MM.1S (cell line): ENCODE measurements around the gene TRIL.

Experiments
- DNase-seq: peaks from one replicate; pipeline ENCODE4 v3.0.0-alpha.2; 2015
- H2AFZ ChIP-seq: fragments of 300-600 bp; sonication (generic); 2 replicates; pipeline ENCODE4 v1.6.0; 2016; ENCODE audit warnings: antibody characterized with exemption, low read length
- H3F3A ChIP-seq: fragments of 300-600 bp; sonication (generic); 2 replicates; pipeline ENCODE4 v1.6.1; 2016; ENCODE audit warnings: mild to moderate bottlenecking, antibody characterized with exemption, low read length, moderate library complexity, mixed read lengths; ENCODE audit not compliant: insufficient read depth
- H3K27ac ChIP-seq: fragments of 300-600 bp; sonication (generic); 2 replicates; pipeline ENCODE4 v1.5.1; 2016; ENCODE audit warnings: mild to moderate bottlenecking, low read length
- H3K27me3 ChIP-seq: fragments of 300-600 bp; sonication (generic); replicated peaks from 2 replicates; pipeline ENCODE4 v1.6.0; 2016; ENCODE audit warnings: low read length; ENCODE audit not compliant: insufficient read depth
- H3K36me3 ChIP-seq: fragments of 300-600 bp; sonication (generic); replicated peaks from 2 replicates; pipeline ENCODE4 v1.6.1; 2016; ENCODE audit warnings: mild to moderate bottlenecking, low read length, mixed read lengths; ENCODE audit not compliant: insufficient read depth
- H3K4me1 ChIP-seq: fragments of 300-600 bp; sonication (generic); 2 replicates; pipeline ENCODE4 v1.6.1; 2016; ENCODE audit warnings: low read length, mixed read lengths
- H3K4me2 ChIP-seq: fragments of 300-600 bp; sonication (generic); 2 replicates; pipeline ENCODE4 v1.6.0; 2016; ENCODE audit warnings: low read depth, low read length
- H3K4me3 ChIP-seq: fragments of 300-600 bp; sonication (generic); 2 replicates; pipeline ENCODE4 v1.5.1; 2016; ENCODE audit warnings: low read length, mixed read lengths
- H3K79me2 ChIP-seq: fragments of 300-600 bp; sonication (generic); 2 replicates; pipeline ENCODE4 v1.6.1; 2016; ENCODE audit warnings: mixed run types, low read length, mixed read lengths
- H3K9ac ChIP-seq: fragments of 300-600 bp; sonication (generic); 2 replicates; pipeline ENCODE4 v1.6.1; 2016; ENCODE audit warnings: low read length, mixed read lengths
- H3K9me2 ChIP-seq: fragments of 300-600 bp; sonication (generic); replicated peaks from 2 replicates; pipeline ENCODE4 v1.6.1; 2016; ENCODE audit warnings: mild to moderate bottlenecking, low read length, mixed read lengths; ENCODE audit not compliant: insufficient read depth
- H3K9me3 ChIP-seq: fragments of 300-600 bp; sonication (generic); replicated peaks from 2 replicates; pipeline ENCODE4 v1.6.1; 2016; ENCODE audit warnings: mild to moderate bottlenecking, low read length, mixed read lengths; ENCODE audit not compliant: insufficient read depth
- H4K20me1 ChIP-seq: fragments of 300-600 bp; sonication (generic); 2 replicates; pipeline ENCODE4 v1.6.1; 2016; ENCODE audit warnings: mild to moderate bottlenecking, low read length, moderate library complexity, mixed read lengths; ENCODE audit not compliant: insufficient read depth
- EZH2 ChIP-seq: fragments of 300-600 bp; sonication (generic); optimal IDR thresholded peaks from 2 replicates; pipeline ENCODE3; 2017; ENCODE audit warnings: low read depth, mild to moderate bottlenecking, antibody characterized with exemption, low read length, mixed read lengths
- EZH2phosphoT487 ChIP-seq: fragments of 300-600 bp; sonication (generic); IDR thresholded peaks from 2 replicates; pipeline ENCODE4 v1.6.1; 2018; ENCODE audit warnings: antibody characterized with exemption, low read length
- TF ChIP-seq, protein P1 (sequence below): fragments of 300-600 bp; sonication (generic); IDR thresholded peaks from 2 replicates; pipeline ENCODE4 v1.5.1; 2016; ENCODE audit warnings: antibody characterized with exemption, low read length, mixed read lengths

Gene TRIL

DNA sequence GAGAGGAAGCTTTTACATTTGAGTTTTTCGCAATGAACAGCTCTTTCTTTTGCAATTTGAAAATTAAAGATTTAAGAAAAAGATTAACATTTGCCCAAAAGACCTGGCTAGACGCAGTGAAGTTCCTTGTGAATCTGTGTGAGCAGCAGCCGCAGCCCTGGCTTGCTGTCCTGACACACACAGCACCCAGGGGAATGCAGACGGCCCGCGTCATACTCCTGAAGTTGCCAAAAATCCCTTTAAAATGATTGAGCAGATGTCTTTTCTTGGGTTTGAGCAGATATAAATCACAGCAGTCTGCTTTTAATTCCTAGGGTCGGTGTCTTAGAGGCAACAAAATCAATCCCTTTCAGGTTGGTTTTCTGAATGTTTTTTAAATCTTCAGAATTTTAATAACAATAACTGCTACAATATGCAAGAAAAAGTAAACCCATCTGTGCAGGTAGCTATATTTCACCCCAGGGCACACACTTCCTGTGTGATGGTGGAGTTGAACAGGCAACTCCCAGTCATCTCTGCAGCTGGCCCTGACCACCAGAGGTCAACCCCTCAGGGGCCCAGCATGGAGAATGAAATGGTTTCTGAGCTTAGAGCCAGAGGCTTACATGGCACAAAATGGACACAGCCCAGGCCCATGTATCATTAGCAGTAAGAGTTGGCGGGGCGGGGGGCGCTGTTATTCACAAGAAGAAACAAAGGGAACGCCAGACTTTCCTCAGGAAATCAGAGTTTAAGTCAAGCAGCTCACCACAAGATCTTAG, 32.2 kb upstream of the TRIL start:
- TF ChIP-seq EZH2 = no peak
- TF ChIP-seq EZH2phosphoT487 = no peak
- TF ChIP-seq, protein P1, sequence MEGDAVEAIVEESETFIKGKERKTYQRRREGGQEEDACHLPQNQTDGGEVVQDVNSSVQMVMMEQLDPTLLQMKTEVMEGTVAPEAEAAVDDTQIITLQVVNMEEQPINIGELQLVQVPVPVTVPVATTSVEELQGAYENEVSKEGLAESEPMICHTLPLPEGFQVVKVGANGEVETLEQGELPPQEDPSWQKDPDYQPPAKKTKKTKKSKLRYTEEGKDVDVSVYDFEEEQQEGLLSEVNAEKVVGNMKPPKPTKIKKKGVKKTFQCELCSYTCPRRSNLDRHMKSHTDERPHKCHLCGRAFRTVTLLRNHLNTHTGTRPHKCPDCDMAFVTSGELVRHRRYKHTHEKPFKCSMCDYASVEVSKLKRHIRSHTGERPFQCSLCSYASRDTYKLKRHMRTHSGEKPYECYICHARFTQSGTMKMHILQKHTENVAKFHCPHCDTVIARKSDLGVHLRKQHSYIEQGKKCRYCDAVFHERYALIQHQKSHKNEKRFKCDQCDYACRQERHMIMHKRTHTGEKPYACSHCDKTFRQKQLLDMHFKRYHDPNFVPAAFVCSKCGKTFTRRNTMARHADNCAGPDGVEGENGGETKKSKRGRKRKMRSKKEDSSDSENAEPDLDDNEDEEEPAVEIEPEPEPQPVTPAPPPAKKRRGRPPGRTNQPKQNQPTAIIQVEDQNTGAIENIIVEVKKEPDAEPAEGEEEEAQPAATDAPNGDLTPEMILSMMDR = no peak
- no peaks in the 10 kb centered on the region for H3K27me3 ChIP-seq
- no peaks in the 10 kb centered on the region for H3F3A ChIP-seq
- H4K20me1 ChIP-seq = no peaks in the 10 kb centered on the region
- no peak overlapping the region for H3K9ac ChIP-seq
- no peak for DNase-seq
- no peaks in the 10 kb centered on the region for H3K79me2 ChIP-seq
- H3K4me2 ChIP-seq = no peak overlapping the region
- H3K36me3 ChIP-seq = no peaks in the 10 kb centered on the region
- no peak overlapping the region for H2AFZ ChIP-seq
- no peak overlapping the region for H3K4me3 ChIP-seq
- no peaks in the 10 kb centered on the region for H3K9me3 ChIP-seq
- no peaks in the 10 kb centered on the region for H3K4me1 ChIP-seq
- no peaks in the 10 kb centered on the region for H3K9me2 ChIP-seq
- H3K27ac ChIP-seq = no peak overlapping the region

DNA sequence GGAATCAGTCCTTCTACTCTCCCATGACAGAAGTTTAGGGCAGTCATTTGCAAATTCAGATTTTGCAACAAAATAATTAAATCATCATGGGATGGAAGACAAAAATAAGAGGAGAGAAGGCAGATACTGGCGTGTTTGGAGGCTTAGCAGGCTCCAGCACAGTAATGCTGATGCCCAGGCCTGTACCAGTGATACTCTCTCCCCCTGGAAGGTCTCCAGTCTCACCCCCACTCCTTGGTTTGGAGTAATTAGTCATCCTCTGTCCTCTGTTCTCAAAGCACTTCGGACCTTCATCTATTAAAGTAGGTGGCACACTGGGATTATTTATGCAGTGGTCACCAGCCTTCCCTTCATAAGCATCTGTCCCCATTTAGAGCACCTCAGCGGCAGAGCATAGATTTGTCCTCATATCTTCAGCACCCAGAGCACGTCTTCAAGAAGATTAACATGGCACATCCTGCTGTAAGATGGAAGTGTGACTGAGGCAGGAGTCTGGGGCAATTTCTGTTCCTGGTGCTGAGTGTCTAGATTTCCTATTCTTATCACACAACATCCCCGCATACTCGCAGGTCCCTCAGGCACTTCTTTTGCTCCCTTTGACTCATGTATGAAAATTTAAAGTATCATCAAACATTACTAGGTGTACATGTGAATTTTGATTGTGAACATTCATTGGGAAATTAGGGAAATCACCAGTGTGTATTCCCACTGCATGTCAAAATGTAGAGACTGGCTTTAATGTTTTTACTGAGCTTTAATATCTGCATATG, 31.3 kb upstream of the TRIL start:
- no peak overlapping the region for H3K4me2 ChIP-seq
- H3K9me2 ChIP-seq = no peaks in the 10 kb centered on the region
- H2AFZ ChIP-seq = no peak overlapping the region
- no peaks in the 10 kb centered on the region for H3K36me3 ChIP-seq
- H3K79me2 ChIP-seq = no peaks in the 10 kb centered on the region
- no peaks in the 10 kb centered on the region for H3K9me3 ChIP-seq
- no peaks in the 10 kb centered on the region for H3K27me3 ChIP-seq
- no peak overlapping the region for H3K4me3 ChIP-seq
- no peaks in the 10 kb centered on the region for H3K4me1 ChIP-seq
- no peak overlapping the region for H3K27ac ChIP-seq
- no peak for DNase-seq
- H3K9ac ChIP-seq = no peak overlapping the region
- no peaks in the 10 kb centered on the region for H3F3A ChIP-seq
- TF ChIP-seq, protein P1 = no peak
- no peaks in the 10 kb centered on the region for H4K20me1 ChIP-seq

DNA sequence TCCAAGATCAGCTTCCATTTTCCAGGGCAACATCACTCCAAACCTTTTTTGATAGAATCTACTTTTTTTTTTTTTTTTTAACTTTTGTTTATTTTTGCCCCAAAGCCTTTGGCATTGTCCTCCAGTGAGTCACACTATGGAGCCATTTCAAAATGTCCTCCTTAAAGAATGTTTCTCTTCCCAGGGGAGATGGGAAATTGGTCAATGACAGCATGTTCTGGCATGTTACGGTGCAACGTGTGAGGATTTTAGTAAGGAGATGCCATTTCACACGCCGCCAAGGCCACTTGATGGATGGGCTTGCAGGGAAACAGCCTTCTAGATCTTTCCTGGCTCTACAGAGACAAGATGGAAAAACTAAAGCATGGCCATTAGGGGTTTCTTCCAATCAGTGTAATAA, 30.7 kb upstream of the TRIL start:
- H3K27me3 ChIP-seq = no peaks in the 10 kb centered on the region
- H3K36me3 ChIP-seq = no peaks in the 10 kb centered on the region
- H2AFZ ChIP-seq = no peak overlapping the region
- no peak overlapping the region for H3K4me2 ChIP-seq
- no peaks in the 10 kb centered on the region for H3K4me1 ChIP-seq
- H3F3A ChIP-seq = no peaks in the 10 kb centered on the region
- no peak for DNase-seq
- no peak overlapping the region for H3K9ac ChIP-seq
- H3K9me3 ChIP-seq = no peaks in the 10 kb centered on the region
- TF ChIP-seq, protein P1 = no peak
- TF ChIP-seq EZH2 = no peak
- TF ChIP-seq EZH2phosphoT487 = no peak
- H3K79me2 ChIP-seq = no peaks in the 10 kb centered on the region
- no peaks in the 10 kb centered on the region for H4K20me1 ChIP-seq
- no peak overlapping the region for H3K4me3 ChIP-seq
- H3K9me2 ChIP-seq = no peaks in the 10 kb centered on the region
- H3K27ac ChIP-seq = no peak overlapping the region
